Forelimb muscle (tissue), 1 donor: ENCODE results near the gene EDN1. TPM values are rescaled to one million over a fixed set of nuclear protein-coding genes. Genes with fewer than 3 reads are reported as not detected.
"Not testable (repeated sequence)": the region's sequence is repeated elsewhere in the genome, so short reads cannot be mapped to it uniquely, and the experiment has no call there.

Source experiments
- DNase-seq: peaks from one replicate; pipeline ENCODE4 v3.0.0-alpha.2; 2013; ENCODE audit warnings: low read depth
- polyA plus RNA-seq: library from polyadenylated mRNA; unstranded; fragments of 120-200 nt; gene quantifications from one replicate; pipeline ENCODE4 v1.2.1, GENCODE V29; 2013; ENCODE audit not compliant: insufficient read length

Gene EDN1
- polyA plus RNA-seq, 1 donor: 2.2 TPM

GRCh38 chr6:12294851-12295536, 4.8 kb downstream of the EDN1 start:
- no peak for DNase-seq

DNA sequence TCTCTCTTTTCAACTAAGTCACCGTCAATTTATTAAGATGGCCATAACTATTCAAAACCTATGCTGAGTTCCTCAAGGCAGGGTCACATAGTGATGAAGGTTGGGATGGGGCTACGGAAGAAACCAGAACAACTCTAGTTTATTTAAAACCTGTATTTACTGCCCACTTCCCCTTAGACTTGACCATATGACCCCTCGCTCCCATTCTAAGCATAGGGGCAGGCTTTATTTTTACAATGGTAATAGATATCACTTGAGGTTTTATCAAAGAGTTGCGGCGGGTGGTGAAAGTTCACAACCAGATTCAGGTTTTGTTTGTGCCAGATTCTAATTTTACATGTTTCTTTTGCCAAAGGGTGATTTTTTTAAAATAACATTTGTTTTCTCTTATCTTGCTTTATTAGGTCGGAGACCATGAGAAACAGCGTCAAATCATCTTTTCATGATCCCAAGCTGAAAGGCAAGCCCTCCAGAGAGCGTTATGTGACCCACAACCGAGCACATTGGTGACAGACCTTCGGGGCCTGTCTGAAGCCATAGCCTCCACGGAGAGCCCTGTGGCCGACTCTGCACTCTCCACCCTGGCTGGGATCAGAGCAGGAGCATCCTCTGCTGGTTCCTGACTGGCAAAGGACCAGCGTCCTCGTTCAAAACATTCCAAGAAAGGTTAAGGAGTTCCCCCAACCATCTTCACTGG, 5.5 kb downstream of the EDN1 start:
- DNase-seq: no peak

GRCh38 chr6:12296255-12296573, 6.1 kb downstream of the EDN1 start:
- no peak for DNase-seq

GRCh38 chr6:12296604-12297003, 6.4 kb downstream of the EDN1 start:
- no peak for DNase-seq

GRCh38 chr6:12297363-12298016, 7.3 kb downstream of the EDN1 start:
- no peak for DNase-seq

- no peak for DNase-seq
Measured at GRCh38 chr6:12298017-12298978, 8.1 kb downstream of the EDN1 start.

DNA sequence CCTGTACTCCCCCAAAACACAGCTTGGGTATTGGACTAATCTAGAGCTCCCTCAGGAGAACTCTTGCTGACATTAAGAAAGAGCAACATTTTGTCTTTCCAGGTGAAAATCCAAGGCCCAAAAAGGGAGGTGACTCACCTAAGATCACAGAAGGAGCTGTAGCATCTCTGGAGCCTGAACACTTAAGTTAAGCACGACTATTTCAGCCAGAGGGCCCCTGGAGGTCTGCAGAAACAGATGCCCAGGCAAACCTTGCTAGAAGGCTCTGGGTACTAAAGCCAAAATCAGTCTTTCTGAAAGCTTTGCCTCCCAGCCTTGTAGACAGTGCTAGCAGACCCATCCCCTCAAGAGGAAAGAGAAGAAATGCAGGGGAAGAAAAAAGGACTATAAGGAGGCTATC, 8.8 kb downstream of the EDN1 start:
- DNase-seq: no peak

- DNase-seq: no peak
Measured at GRCh38 chr6:12301018-12301417, 10.9 kb downstream of the EDN1 start.

DNA sequence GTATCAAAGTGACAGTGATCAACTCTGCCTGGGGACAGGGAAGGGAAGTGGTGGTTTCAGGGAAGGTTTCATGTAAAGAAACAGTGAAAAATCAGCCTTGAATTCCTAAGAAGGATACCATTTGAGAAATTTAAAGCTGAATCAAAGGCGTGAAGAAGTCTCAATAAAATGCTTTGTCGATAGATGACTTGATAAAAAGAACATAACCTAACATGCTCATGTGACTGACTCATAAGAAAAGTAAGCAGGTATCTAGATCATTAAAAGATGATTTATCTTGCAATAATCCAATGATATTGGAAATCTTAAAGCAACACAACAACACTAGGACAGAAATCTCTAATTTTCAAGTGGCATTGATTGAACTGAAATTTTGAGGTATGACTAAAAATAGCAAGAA, 14.3 kb downstream of the EDN1 start:
- DNase-seq: no peak

DNA sequence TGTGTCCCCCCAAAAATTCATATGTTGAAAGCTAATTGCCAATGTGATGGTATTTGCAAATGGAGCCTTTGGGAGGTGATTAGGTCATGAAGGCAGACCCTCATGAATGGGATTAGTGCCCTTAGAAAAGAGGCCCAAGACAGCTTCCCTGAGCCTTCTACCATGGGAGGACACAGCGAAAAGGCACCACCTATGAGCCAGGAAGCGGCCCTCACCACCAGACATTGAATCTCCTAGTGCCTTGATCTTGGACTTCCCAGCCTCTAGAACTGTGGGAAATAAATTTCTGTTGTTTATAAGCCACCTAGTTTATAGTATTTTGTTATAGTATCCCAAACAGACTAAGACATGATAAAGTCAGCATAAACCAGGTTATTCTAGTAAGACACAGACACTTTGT, 18.9 kb downstream of the EDN1 start:
- DNase-seq: no peak

- DNase-seq: no peak
Measured at GRCh38 chr6:12311106-12311505, 20.9 kb downstream of the EDN1 start.

DNA sequence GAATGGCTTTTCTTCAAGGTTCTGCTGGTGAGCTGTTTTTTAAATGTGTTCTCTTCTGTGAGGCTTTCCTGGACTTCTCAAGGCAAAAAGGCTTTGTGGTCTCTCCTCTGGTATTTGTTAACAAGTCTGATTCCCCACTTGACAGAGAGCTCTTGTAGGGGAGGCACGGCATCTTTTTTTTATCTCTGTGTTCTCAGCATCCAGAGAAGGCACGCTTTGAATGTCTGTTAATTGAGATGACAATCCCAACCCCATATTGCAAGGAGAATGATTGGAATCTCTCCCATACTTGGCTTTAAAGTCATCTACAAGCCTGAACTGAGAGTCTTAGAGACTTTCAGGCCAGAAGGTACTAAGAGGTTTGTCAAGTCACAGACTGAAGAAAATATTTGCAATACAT, 22.6 kb downstream of the EDN1 start:
- no peak for DNase-seq

DNA sequence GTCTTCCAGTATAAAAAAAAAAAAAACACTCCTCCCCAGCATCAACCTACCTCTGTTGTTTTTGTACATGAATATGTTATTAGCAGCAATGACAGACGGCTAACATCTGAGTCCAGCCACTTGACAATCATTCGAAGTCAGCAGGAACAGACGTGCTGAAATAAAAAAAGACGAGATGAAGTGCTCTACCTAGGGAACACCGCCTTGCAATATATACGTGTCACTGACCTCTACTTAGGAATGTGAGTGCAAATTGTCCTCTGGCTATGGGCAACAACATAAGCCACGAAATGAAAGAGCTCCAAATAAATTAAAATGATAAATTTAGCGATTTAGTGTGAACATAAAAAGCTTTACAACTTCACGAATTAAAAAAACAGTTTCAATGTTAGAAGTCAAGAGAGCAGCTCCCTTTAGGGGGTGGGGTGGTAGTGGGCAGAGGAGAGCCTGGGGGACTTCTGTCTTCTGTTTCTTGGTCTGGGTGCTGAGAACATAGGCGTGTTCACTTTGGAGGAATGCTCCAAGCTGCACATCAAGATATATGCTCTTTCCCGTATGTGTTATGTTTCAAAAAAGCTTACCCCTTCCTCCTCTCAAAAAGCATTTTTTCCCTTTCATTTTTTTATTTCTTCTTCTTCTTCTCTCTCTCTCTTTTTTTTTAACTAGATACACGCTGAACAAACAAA, 23.3 kb downstream of the EDN1 start:
- DNase-seq: no peak

DNA sequence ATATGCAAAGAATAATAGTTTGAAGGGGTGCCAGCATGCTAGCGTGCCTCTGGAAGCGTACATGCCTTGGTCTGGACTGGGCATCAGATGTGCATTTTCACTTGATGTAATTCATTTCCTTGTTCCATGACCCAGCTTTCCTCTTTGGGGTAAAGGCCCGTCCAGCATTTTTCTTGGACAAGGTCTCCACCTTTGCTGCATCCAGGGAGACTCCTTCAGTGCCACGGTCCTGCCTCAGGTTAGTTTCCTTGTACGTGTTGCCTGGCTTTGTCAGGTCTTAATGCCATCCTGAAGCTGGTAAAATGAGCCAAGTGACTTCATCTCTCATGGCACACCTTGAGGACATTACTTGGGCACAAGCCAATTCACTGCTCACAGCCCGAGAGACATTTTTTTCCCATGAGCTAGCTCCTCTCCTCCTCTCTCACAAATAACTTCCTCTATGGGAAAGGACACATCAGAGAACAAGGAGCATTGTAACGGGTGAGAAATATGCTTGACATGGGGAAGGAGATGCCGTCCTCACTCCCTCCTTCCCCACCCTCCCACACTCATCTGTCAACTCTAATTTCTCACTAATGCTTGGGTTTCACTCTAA, 23.9 kb downstream of the EDN1 start:
- no peak for DNase-seq

GRCh38 chr6:12314751-12315150, 24.6 kb downstream of the EDN1 start:
- DNase-seq: no peak

GRCh38 chr6:12315292-12316081, 25.3 kb downstream of the EDN1 start:
- no peak for DNase-seq

- no peak for DNase-seq
Measured at GRCh38 chr6:12318749-12319148, 28.6 kb downstream of the EDN1 start.

- DNase-seq: not testable (repeated sequence)
Measured at GRCh38 chr6:12320074-12320473, 29.9 kb downstream of the EDN1 start.

GRCh38 chr6:12324099-12324498, 33.9 kb downstream of the EDN1 start:
- no peak for DNase-seq

GRCh38 chr6:12324748-12325147, 34.6 kb downstream of the EDN1 start:
- no peak for DNase-seq
